ENCODE measurements around the gene LRRC42. TPM values are rescaled to one million over a fixed set of nuclear protein-coding genes. Genes with fewer than 3 reads are reported as not detected.
A peak's percentile ranks its signal among the peaks of the same experiment; 100 is the strongest.

The LRRC42 gene
- 53.0 and 59.3 TPM in 2 replicates for total RNA-seq (2014; rRNA removed; shearing (Covaris generic))

DNA sequence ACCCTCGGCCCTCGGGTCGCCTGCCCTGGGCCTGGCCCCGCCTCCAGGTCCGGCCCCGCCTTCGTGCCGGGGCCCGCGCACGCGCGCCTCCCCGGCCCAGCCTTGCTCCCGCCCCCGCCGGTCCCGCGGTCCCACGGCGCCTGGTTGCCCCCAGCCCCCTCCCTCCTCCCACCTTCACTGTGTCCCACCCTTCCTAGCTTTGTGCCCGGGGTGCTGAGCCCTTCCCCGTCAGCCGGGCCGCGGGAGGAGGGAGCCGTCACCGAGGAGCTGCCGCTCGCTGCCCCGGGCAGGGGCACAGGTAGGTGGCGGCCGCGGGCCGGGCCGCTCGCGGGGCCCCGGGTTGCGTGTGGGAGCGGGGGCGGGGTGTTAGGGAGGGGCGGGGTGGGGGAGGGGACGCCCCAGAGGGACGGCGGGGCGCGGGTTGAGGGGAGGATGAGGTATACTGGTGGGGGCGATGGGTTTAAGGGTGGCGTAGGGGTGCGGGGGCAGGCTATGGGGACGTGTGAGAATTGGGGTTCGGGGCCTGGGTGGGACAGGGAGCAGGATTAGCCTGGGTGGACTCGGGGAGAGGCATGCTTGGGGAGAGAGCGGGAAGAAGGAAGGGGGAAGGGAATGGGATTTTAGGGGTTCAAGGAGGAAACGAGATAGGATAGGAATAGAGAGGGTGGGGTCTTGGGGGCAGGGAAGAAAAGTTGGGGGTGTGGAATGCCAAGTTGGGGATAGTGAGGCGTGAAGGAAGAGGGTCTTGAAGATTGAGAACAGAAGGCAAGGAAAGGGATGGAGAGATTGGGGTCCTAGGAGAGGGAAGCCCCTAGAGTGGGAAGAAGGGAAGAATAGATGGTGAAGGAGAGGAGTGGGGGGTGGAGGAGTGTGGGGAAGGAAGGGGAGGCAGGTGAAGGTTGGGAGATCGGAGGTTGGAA lies at the start of gene LRRC42:
Gene LRRC42, plus strand, starts transcription at position 99 of the 920 bp plus-strand sequence. CDS start 5,650 bp downstream, outside the sequence.
- DNase-seq (ENCODE audit: low read depth), result no peak

DNA sequence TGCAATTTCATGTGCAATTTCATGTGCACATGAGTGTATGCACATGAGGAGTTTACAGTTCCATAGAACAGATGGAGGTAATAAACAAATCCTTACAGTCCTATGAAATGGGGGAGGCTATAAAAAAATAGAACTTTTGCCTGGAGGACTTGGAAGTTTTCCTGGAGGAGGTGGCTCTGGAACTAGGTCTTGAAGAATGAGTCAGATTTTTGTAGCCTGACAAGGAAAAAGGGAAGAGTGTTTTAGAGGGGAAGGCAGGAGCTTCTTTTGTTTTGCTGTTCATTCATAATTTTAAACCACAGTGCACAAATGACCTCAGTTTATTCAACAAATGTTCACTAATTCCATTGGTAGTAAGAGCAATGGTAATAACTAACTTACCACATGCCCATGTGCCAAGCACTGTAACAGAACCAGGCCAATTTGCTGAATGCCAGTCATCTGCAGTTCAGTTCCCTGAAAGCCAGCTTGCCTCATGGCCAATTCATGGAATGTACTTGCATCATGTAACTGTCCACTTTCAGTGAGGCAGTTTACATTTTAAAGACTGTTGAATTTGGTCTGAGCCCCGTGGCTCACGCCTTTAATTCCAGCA lies 49.4 kb upstream of the LRRC42 start:
- DNase-seq (ENCODE audit: low read depth), result peak; percentile 94

DNA sequence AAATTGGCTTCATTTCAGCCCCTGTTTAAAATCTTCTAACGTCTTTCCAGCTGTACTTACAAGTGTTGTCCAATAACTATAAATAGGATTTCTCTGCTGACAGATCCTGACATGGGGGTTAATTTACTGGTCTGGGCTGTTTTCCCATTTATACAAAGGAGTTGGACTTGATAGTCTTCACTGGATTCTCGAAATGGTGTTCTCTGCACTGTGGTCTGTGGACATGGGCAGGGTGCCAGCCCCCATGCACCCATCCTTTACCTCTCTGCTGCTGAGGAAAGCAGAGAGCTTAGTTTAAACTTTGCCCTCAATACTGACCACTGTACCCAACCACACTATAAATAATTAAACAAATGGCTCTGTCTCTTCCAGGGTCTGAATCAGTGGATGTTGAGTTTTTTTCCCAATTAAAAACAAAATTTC lies 46.9 kb upstream of the LRRC42 start:
- DNase-seq (ENCODE audit: low read depth), result peak; percentile 89

GRCh38 chr1:53899708-53900107 lies 46.4 kb upstream of the LRRC42 start:
- peak; percentile 14 for DNase-seq (ENCODE audit: low read depth)

- no peak for DNase-seq (ENCODE audit: low read depth)
Measured at GRCh38 chr1:53902235-53903138, 43.7 kb upstream of the LRRC42 start.

DNA sequence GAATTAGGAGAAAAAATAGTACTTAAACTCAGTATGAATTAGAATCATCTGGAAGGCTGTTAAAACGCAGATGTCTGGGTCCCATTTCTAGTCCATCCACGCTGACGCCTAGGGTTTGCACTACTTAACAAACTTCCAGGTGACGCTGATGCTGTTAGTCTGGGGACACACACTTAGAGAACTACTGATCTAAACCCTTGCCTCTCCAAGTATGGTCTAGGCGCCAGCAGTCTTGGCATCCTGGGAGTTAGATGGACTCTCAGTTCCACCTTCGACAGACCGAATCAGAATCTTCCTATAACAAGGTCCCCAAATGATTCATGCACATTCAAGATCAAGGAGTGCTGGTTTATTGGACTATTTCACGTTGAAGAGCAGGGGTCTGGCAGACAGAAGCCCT lies 40.6 kb upstream of the LRRC42 start:
- DNase-seq (ENCODE audit: low read depth), result no peak

DNA sequence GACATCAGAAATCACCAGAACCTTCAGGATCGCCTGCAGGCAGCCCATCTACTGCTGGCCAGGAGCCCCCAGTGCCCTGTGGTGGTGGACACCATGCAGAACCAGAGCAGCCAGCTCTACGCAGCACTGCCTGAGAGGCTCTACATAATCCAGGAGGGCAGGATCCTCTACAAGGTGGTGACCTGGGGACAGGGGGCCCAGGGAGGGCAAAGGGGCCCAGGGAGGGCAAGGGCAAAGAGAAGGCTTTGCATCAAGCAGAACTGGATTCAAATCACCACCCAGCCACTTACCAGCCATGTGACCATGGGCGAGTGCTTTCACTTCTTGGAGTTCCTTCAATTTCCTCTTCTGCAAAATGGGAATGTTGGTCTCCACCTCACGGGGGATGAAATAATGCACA lies 40.0 kb upstream of the LRRC42 start:
- DNase-seq (ENCODE audit: low read depth), result no peak

DNA sequence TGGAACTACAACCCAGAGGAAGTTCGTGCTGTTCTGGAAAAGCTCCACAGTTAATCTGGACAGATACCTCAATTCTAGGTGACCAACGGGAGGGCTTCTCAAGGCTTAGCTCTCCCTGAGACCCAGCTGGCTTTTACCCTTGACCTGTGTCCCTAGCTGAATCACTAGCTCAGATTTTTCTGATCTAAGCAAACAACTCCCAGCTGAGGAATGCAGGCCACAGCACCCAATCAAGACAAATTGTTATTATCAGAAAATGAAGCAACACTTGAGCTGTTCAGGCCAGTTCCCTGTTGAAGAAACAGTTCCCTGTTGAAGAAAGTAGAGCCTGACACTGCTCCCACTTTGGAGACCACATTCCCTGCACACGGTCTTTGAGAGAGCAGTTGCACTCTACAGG lies 36.2 kb upstream of the LRRC42 start:
- no peak for DNase-seq (ENCODE audit: low read depth)

GRCh38 chr1:53911442-53911841 lies 34.7 kb upstream of the LRRC42 start:
- DNase-seq (ENCODE audit: low read depth), result no peak

DNA sequence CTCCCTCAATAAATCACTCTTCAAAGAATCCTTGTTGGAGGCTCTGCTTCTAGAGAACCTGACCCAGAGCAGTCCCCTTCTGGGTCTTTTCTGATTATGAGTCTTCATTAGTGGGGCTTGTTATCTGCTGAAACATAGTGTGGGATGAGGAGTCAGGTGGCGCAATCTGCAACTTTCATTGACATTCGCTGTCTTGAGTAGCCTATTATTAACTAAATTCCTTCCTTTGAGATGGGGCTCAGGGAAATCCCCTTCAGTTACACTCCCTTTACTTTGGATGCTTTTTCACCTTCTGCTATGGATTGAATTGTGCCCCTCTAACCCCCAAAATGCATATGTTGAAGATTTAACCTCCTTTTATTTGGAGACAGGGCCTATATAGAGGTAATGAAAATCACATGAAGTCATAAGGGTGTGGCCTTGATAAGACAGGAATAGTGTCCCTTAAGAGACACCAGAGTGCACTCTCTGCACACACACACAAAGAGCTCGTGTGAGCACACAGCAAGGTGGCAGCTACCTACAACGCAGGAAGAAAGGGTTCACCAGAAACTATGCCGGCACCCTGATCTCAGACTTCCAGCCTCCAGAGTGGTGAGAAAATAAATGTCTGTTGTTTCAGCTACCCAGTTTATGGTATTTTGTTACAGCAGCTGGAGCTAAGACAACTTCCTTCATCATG lies 32.7 kb upstream of the LRRC42 start:
- DNase-seq (ENCODE audit: low read depth), result no peak

- no peak for DNase-seq (ENCODE audit: low read depth)
Measured at GRCh38 chr1:53918343-53918742, 27.8 kb upstream of the LRRC42 start.

DNA sequence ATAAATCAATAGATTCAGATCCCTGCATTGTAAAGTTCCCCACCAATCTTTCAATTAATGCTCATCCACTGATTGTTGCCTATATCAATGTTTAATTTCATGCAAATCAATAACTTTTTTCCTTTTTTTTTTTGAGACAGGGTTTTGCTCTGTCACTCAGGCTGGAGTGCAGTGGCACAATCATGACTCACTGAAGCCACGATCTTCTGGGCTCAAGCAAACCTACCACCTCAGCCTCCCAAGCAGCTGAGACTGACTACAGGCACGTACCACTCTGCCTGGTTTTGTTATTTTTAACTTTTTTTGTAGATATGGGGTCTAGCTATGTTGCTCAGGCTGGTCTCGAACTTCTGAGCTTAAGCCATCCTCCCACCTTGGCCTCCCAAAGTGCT lies 26.5 kb upstream of the LRRC42 start:
- peak; percentile 69 for DNase-seq (ENCODE audit: low read depth)

DNA sequence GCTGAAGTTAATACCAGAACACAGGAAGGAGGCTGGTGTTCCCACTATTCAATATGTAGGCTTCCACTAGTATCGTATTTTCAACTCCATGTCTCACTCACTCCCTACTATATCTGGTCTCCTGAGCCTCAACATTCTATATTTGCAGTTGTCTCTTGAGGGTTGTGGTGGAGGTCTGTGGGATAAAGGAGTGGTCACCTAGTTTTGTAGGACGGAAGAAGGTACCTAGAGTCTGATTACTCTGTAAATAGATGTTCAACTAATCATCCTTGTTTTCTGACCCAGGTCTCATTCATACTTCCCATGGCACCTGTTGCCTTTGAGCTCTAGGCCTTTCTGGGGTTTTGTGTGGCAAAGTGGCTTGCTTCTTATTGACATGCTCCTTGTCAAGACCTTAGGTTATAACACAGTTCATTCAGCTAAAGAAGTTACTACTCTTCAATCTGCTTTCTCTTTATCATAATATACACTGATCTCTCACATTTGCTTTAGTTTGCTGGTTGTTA lies 18.7 kb upstream of the LRRC42 start:
- no peak for DNase-seq (ENCODE audit: low read depth)

GRCh38 chr1:53929246-53929960 lies 16.7 kb upstream of the LRRC42 start:
- DNase-seq (ENCODE audit: low read depth), result no peak

GRCh38 chr1:53930932-53931331 lies 15.2 kb upstream of the LRRC42 start:
- no peak for DNase-seq (ENCODE audit: low read depth)

GRCh38 chr1:53931523-53931922 lies 14.6 kb upstream of the LRRC42 start:
- DNase-seq (ENCODE audit: low read depth), result no peak

DNA sequence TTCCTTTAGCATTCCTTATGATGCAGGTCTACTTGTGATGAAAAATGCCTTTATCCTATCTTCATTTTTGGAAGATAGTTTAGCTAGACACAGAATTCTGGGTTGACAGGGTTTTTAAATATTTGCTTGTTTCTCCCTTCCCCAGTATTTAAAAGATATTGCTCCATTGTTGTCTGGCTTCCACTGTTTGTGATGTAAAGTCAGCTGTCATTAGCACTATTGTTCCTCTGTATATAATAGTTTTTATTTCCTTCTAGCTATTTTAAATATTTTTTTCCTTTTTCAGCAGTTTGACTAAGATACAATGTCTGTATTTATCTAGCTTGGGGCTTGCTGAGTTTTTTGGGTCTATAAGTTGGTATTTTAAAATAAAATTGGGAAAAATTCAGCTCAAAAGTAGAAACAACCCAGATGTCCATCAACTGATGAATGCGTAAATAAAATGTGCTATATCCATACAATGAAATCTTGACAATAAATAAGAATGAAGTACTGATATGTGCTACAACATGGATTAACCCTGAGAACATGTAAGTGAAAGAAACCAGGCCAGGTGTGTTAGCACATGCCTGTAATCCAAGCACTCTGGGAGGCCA lies 11.9 kb upstream of the LRRC42 start:
- peak; percentile 30 for DNase-seq (ENCODE audit: low read depth)

DNA sequence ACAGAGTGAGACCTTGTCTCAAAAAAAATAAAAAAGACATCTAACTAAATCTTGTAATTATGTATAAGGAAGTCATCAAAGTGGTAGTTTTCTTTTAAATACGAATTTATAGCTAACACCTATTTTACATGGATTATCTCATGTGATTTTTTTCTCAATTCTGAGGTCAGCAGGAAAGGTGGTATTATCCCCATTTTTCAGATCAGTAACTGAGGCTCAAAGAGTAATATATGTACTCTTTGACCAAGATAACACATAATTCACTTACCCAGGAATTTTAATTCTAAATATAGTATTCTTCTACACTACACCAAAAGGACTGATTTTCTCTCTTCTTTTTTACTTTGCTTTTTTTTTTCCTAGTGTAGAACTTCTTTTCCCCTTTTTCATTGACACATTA lies 9.7 kb upstream of the LRRC42 start:
- no peak for DNase-seq (ENCODE audit: low read depth)

DNA sequence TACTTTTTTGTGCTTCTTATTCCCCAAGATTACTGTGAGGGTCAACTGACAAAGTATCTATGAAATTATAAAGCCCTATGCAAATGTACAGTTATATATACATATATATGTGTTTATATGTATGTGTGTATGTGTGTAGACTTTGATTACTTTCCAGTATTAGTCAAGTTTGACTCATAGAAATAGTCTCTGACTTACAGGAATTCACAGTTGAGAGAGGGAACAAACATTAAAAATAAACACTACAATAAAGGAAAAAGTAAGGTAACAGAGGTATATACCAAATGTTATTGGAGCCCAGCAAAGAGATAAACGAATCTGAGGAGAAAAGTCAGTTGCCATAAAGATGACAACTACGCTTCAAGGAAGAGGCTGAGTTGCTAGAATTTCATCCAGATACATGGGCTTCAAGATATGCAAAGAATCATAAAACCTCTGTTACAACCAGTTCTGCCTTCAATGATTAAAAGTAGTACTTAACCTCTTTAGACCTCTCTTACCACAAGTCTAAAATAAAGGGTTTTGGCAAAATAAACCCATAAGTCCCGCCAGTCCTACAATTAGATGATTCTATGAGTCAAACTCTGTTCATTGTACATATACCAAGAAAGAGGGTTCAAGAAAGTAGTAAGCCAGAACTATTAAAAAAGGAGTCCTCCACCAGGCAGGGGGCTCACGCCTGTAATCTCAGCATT lies 7.9 kb upstream of the LRRC42 start:
- peak; percentile 49 for DNase-seq (ENCODE audit: low read depth)

Measured in M059J (cell line).